ENCODE measurements around the gene CCL24. TPM values are rescaled to one million over a fixed set of nuclear protein-coding genes. Genes with fewer than 3 reads are reported as not detected.
"Not testable (repeated sequence)": the region's sequence is repeated elsewhere in the genome, so short reads cannot be mapped to it uniquely, and the experiment has no call there.

Gene CCL24
- total RNA-seq, 6 experiments from 2014 or later: 1.1 to 1.2 TPM; not detected in 4

DNA sequence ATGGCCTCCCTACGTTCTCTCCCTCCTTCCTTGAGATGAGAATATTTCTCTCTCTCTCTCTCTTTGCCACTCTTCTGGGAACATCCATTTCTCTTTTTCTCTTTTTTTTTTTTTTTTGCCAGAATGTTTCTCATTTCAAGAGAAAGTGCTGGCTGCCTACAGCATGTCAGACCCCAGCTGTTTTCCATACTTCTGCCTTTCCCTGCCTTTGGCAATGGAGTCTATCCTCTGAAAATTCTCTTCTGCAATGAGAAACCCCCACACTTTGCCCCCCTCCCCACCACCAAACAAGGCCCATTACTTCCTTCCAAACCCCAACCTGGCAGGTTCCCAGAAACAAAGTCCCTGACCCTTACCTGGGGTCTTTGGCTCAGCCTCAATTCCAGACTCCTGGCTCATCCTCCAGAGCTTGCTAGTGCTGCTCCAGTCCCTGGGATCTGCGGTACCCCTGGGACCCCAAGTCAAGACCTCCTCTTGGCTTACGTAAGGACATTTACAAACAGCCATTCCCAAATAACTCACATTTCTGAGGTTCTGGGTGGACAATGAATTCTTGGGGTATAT lies 24.2 kb downstream of the CCL24 start:
- Histone ChIP-seq H3K36me3 (no peaks in the 10 kb centered on the region), H3K27ac (no peak overlapping the region), H3K27me3 (no peaks in the 10 kb centered on the region), H3K4me1 (no peaks in the 10 kb centered on the region), H3K4me3 (no peak overlapping the region), H3K9me3 (no peaks in the 10 kb centered on the region)
- 85% methylated on average over 3 of the region's 3 CpGs for WGBS (ENCODE audit: insufficient coverage, low coverage, low lambda C conversion rate, missing lambda C conversion rate)
- intact Hi-C loops (cut with DNase I): no loop called here
- ATAC-seq (no peak), DNase-seq (no peak)
- TF ChIP-seq, protein P1, sequence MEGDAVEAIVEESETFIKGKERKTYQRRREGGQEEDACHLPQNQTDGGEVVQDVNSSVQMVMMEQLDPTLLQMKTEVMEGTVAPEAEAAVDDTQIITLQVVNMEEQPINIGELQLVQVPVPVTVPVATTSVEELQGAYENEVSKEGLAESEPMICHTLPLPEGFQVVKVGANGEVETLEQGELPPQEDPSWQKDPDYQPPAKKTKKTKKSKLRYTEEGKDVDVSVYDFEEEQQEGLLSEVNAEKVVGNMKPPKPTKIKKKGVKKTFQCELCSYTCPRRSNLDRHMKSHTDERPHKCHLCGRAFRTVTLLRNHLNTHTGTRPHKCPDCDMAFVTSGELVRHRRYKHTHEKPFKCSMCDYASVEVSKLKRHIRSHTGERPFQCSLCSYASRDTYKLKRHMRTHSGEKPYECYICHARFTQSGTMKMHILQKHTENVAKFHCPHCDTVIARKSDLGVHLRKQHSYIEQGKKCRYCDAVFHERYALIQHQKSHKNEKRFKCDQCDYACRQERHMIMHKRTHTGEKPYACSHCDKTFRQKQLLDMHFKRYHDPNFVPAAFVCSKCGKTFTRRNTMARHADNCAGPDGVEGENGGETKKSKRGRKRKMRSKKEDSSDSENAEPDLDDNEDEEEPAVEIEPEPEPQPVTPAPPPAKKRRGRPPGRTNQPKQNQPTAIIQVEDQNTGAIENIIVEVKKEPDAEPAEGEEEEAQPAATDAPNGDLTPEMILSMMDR (IDR thresholded peaks at IDR 0.05): no peak
- no peak for TF ChIP-seq POLR2A (IDR thresholded peaks at IDR 0.05)

DNA sequence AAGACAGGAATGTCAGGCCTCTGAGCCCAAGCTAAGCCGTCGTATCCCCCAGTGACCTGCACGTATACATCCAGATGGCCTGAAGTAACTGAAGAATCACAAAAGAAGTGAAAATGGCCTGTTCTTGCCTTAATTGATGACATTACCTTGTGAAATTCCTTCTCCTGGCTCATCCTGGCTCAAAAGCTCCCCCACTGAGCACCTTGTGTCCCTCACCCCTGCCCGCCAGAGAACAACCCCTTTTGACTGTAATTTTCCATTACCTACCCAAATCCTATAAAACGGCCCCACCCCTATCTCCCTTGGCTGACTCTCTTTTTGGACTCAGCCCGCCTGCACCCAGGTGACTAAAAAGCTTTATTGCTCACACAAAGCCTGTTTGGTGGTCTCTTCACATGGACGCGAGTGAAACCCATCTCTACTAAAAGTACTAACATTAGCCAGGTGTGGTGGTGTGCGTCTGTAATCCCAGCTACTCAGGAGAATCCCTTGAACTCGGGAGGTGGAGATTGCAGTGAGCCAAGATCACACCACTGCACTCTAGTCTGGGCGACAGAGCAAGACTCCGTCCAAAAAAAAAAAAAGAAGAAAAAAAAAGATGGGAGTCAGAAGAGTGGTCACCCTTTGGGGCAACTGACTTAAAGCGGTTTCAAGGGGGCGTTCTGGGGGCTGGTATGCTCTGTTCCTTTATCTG lies 25.3 kb downstream of the CCL24 start:
- H3K27me3 ChIP-seq; intact Hi-C loops (cut with DNase I); H3K27ac ChIP-seq; H3K9me3 ChIP-seq; H3K4me3 ChIP-seq; DNase-seq; ATAC-seq; H3K36me3 ChIP-seq; H3K4me1 ChIP-seq: not testable (repeated sequence)
- 66% methylated on average over 13 of the region's 14 CpGs for WGBS (ENCODE audit: insufficient coverage, low coverage, low lambda C conversion rate, missing lambda C conversion rate)

DNA sequence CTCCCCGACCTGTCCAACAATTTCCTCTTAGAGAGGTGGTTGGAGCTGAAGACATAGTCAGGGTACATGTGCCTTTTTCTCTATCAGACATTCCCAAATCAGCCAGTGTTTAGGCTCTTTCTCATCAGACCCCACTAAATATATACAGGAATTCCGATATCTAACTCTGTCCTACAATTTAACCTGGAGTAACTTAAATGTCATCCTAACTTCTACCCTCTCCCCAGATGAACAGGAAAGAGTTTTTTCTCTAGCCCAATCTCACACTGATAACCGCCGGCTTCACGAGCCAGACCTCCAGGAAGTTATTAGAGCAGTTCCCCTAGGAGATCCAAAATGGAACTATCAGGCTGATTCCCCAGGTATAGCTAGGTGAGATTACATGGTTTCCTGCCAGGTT lies 30.5 kb downstream of the CCL24 start:
- WGBS (ENCODE audit: insufficient coverage, low coverage, low lambda C conversion rate, missing lambda C conversion rate): 54% methylated on average over 5 of the region's 5 CpGs
- H3K4me1 ChIP-seq; DNase-seq; H3K36me3 ChIP-seq; H3K27me3 ChIP-seq; ATAC-seq; H3K27ac ChIP-seq; intact Hi-C loops (cut with DNase I); H3K9me3 ChIP-seq; H3K4me3 ChIP-seq: not testable (repeated sequence)

DNA sequence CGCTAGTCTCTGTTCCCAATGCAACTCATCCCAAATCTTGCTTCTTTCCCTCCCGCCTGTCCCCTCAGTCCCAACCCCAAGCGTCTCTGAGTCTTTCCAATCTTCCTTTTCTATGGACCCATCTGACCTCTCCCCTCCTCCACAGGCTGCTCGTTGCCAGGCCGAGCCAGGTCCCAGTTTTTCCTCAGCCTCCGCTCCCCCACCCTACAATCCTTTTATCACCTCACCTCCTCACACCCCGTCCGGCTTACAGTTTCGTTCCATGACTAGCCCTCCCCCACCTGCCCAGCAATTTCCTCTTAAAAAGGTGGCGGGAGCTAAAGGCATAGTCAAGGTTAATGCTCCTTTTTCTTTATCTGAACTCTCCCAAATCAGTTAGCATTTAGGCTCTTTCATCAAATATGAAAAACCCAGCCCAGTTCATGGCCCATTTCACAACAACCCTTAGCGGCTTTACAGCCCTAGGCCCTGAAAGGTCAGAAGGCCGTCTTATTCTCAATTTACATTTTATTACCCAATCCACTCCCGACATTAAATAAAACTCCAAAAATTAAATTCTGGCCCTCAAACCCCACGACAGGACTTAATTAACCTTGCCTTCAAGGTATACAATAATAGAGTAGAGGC lies 32.8 kb downstream of the CCL24 start:
- WGBS (ENCODE audit: insufficient coverage, low coverage, low lambda C conversion rate, missing lambda C conversion rate): 69% methylated on average over 14 of the region's 14 CpGs
- H3K4me1 ChIP-seq; DNase-seq; H3K9me3 ChIP-seq; H3K36me3 ChIP-seq; ATAC-seq; H3K4me3 ChIP-seq; intact Hi-C loops (cut with DNase I); H3K27ac ChIP-seq; H3K27me3 ChIP-seq: not testable (repeated sequence)

DNA sequence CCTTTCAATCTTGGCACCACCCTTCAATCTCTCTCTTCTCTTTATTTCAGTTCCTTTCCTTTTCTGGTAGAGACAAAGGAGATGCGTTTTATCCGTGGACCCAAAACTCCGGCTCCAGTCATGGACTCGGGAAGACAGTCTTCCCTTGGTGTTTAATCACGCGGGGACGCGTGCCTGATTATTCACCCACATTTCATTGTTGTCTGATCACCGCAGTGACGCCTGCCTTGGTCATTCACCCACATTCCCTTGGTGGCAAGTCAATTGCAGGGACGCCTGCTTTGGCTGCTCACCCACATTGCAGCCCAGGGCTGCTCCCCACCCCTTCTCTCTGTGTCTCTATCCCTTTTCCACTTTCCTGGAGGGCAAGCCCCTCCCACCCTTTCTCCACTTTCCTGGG lies 34.1 kb downstream of the CCL24 start:
- H3K27ac ChIP-seq; DNase-seq; H3K9me3 ChIP-seq; H3K27me3 ChIP-seq; H3K4me3 ChIP-seq; H3K36me3 ChIP-seq; H3K4me1 ChIP-seq; ATAC-seq; intact Hi-C loops (cut with DNase I): not testable (repeated sequence)
- 74% methylated on average over 11 of the region's 11 CpGs for WGBS (ENCODE audit: insufficient coverage, low coverage, low lambda C conversion rate, missing lambda C conversion rate)

DNA sequence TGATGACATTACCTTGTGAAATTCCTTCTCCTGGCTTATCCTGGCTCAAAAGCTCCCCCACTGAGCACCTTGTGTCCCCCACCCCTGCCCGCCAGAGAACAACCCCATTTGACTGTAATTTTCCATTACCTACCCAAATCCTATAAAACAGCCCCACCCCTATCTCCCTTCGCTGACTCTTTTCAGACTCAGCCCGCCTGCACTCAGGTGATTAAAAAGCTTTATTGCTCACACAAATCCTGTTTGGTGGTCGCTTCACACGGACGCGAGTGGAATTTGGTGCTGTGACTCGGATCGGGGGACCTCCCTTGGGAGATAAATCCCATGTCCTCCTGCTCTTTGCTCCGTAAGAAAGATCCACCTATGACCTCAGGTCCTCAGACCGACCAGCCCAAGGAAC lies 34.6 kb downstream of the CCL24 start:
- H3K36me3 ChIP-seq; DNase-seq; H3K4me3 ChIP-seq; H3K27ac ChIP-seq; intact Hi-C loops (cut with DNase I); H3K27me3 ChIP-seq; ATAC-seq; H3K4me1 ChIP-seq; H3K9me3 ChIP-seq: not testable (repeated sequence)
- 69% methylated on average over 11 of the region's 11 CpGs for WGBS (ENCODE audit: insufficient coverage, low coverage, low lambda C conversion rate, missing lambda C conversion rate)

DNA sequence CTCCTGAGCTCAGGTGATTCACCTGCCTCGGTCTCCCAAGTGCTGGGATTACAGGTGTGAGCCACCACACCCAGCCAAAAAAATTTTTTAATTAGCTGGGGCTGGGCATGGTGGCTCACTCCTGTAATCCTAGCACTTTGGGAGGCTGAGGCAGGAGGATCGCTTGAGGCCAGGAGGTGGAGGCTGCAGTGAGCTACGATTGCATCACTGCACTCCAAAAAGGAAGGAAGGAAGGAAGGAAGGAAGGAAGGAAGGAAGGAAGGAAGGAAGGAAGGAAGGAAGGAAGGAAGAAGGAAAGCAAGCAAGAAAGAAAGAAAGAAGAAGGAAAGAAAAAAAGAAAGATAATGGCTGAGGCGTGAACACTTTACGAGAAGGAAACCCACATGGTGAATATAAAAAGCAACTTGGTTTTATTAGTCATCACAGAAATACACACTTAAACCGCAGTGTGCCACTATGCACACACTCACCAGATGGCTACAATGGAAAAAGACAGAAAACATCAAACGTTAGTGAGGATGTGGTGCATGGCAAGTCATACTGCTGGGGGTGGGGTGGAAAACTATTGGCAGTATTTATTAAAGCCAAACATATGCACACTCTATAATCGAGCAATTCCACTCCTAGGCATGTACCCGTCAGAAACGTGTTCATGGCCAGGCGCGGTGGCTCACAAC lies 37.2 kb downstream of the CCL24 start:
- H3K27ac ChIP-seq: no peak overlapping the region
- no peaks in the 10 kb centered on the region for H3K9me3 ChIP-seq
- DNase-seq (no peak), ATAC-seq (no peak)
- no peaks in the 10 kb centered on the region for H3K27me3 ChIP-seq
- 57% methylated on average over 12 of the region's 12 CpGs for WGBS (ENCODE audit: insufficient coverage, low coverage, low lambda C conversion rate, missing lambda C conversion rate)
- TF ChIP-seq, protein P1 (IDR thresholded peaks at IDR 0.05): no peak
- TF ChIP-seq POLR2A (IDR thresholded peaks at IDR 0.05): no peak
- no peaks in the 10 kb centered on the region for H3K4me1 ChIP-seq
- H3K36me3 ChIP-seq: no peaks in the 10 kb centered on the region
- H3K4me3 ChIP-seq: no peak overlapping the region
- intact Hi-C loops (cut with DNase I): no loop called here

DNA sequence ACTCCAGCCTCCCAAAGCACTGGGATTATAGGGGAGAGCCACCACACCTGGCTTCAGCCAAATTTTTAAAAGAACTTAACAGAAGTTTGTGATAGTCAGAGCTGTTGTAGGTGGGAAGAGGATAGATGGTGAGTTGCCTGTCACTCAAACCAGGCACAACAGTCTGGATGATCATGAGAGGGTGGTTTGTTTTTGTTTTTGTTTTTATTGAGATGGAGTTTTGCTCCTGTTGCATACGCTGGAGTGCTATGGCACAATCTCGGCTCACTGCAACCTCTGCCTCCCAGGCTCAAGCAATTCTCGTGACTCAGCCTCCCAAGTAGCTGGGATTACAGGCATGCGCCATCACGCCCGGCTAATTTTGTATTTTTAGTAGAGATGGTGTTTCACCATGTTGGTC lies 39.6 kb downstream of the CCL24 start:
- WGBS (ENCODE audit: insufficient coverage, low coverage, low lambda C conversion rate, missing lambda C conversion rate): 75% methylated on average over 3 of the region's 6 CpGs
- intact Hi-C loops (cut with DNase I); DNase-seq; H3K27ac ChIP-seq; H3K9me3 ChIP-seq; H3K27me3 ChIP-seq; H3K4me1 ChIP-seq; H3K4me3 ChIP-seq; H3K36me3 ChIP-seq; ATAC-seq: not testable (repeated sequence)

Measured in right lobe of liver (tissue), 6 donors.